GM18907 (cell line): ENCODE results near the gene ACTMAP.
"Not testable (repeated sequence)": the region's sequence is repeated elsewhere in the genome, so short reads cannot be mapped to it uniquely, and the experiment has no call there.

Source experiments
- ATAC-seq: cut with Tn5 transposase; IDR thresholded peaks from one replicate; pipeline ENCODE4 v1.9.1; 2021; ENCODE audit warnings: mild to moderate bottlenecking, moderate library complexity; ENCODE audit not compliant: unreplicated experiment

Gene ACTMAP

DNA sequence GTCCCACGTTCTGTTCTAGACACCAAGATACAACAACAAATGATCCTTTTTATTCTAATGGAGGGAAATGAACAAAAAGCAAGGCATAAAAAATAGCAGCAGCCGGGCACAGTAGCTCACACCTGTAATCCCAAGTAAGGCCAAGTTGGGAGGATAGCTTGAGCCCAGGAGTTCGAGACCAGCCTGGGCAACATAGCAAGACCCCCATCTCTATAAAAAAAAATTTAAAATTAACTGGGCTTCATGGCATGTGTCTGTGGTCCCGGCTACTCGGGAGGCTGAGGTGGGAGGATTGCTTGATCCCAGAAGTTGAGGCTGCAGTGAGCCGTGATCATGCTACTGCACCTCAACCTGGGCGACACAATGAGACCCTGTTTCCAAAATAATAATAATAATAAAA, 26.1 kb upstream of the ACTMAP start:
- no peak for ATAC-seq

- no peak for ATAC-seq
These were observed 25.4 kb upstream of the ACTMAP start for GRCh38 chr19:40775632-40776022.

GRCh38 chr19:40774916-40775631, 24.8 kb upstream of the ACTMAP start, which contains the start of gene MIA:
Gene MIA (plus strand): TSS chr19:40775521. CDS start chr19:40775543, 22 bp downstream.
- no peak for ATAC-seq

DNA sequence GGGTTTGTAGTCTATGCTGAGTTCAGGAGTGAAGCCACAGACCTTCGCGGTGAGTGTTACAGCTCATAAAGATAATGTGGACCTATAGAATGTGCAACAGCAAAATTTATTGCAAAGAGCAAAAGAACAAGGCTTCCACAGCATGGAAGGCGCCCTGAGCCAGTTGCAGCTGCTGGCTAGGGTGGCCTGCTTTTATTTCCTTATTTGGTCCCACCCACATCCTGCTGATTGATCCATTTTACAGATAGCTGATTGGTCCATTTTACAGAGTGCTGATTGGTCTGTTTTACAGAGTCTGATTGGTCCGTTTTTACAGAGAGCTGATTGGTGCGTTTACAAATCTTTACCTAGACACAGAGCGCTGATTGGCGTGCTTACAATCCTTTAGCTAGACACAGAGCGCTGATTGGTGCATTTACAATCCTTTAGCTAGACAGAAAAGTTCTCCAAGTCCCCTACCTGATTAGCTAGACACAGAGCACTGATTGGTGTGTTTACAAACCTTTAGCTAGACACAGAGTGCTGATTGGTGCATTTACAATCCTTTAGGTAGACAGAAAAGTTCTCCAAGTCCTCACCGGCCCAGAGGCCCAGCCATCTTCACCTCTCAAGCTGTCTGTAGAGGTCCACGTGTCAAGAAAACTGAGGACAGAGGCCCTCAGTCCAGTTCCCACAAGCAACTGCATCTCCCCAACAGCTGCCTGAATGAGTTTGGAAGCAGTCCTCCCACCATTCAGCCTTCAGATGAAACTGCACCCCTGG, 21.0 kb upstream of the ACTMAP start:
- ATAC-seq, result not testable (repeated sequence)

DNA sequence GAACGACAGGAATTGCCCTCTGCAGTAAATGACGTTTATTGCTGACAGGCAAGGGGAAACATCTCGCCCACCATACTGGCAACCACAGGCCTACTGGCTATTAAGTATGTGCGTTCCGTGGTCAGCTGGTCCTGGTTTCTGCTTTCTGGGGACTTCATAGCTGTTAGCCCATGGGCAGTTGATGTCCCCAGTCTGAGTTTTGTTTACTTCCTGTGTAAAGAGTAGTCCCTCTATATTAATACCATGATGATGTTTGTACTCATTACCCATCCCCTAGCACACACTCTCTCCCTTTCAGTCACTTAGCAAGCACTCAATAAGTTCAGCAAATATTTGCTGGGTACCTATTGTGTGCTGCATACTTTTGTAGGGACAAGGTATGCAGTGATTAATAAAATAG, 18.6 kb upstream of the ACTMAP start:
- ATAC-seq, result no peak

- not testable (repeated sequence) for ATAC-seq
These were observed 16.1 kb upstream of the ACTMAP start for GRCh38 chr19:40766385-40766784.

DNA sequence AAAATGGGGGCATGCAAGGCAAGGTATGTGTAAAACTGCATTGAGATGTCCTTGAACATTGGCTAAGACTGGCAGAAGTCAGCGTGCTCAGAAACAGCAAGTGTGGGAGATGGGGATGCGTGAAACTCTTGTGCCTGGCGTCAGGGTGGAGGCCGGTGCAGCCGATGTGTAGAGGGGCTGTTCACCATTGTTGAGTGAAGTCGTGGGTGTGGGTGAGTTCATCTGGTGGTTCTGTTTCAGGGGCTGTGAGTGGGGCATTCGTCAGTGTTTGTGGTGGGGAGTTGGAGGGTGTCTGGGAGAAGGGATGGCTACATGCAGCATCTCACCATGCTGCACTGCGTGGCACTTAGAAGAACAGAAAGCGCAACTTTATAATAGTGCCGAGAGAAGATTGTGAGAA, 13.7 kb upstream of the ACTMAP start:
- ATAC-seq, result no peak

DNA sequence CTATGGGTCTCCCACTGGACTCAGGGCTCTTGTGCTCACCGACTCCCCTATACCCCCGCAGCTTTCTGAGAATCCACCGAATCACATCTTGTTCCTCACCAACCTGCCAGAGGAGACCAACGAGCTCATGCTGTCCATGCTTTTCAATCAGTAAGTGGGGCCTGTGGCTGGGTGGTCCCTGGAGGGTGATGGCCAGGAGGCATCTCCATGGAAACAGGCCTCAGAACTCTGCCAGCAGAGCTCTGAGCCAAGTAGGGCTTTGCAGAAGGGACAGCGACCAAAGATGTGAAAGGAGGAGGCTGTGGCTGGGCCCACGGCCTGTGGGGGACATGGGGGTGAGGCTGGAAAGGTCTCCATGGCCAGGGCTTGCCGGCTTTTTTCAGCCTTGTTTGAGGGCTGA, 13.2 kb upstream of the ACTMAP start:
- ATAC-seq, result no peak

GRCh38 chr19:40762754-40763470, 12.6 kb upstream of the ACTMAP start:
- ATAC-seq, result no peak

GRCh38 chr19:40759352-40759751, 9.1 kb upstream of the ACTMAP start:
- ATAC-seq, result no peak

DNA sequence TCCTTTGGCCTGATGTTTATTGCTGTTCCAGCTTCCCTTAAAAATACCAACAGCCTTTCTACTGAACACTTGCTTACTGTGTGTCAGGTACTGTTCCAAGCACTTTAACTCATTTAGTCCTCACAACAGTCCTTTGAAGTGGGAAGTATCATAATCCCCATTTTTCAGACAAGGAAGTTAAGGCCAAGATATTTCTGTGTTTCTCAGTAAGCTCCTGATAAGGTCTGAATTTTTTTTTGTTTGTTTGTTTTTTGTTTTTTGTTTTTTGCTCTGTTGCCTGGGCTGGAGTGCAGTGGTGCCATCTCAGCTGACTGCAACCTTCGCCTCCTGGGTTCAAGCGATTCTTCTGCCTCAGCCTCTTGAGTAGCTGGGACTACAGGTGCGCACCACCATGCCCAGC, 8.2 kb upstream of the ACTMAP start:
- ATAC-seq, result no peak

DNA sequence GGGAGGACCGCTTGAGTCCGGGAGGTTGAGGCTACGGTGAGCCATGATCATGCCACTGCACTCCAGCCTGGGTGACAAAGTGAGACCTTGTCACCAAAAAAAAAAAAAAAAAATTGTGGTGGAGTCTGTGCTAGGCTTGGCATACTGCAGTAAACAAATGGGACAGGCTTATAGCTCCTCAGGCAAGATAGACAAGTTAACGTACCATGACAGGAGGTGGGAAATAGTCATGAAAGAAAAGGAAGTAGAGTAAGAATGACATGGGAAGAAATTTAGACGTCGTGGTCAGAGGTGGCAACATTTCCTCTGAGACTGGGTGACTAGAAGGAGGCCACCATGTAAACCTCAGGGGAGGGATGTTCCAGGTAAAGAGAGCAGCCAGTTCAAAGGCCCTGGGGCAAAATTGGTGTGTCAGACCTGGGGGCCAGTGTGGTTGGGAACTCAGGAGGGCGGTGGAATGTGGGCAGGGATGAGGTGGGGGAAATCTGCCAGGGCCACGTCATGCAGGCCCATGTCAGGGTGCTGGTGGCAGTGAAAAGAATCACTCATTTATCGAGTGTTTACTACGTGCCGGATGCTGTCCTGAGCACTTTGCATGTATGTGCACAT, 6.3 kb upstream of the ACTMAP start:
- ATAC-seq, result no peak

- ATAC-seq, result no peak
These were observed 5.5 kb upstream of the ACTMAP start for GRCh38 chr19:40755791-40756190.

- ATAC-seq, result no peak
These were observed 5.0 kb upstream of the ACTMAP start for GRCh38 chr19:40755248-40755624.

DNA sequence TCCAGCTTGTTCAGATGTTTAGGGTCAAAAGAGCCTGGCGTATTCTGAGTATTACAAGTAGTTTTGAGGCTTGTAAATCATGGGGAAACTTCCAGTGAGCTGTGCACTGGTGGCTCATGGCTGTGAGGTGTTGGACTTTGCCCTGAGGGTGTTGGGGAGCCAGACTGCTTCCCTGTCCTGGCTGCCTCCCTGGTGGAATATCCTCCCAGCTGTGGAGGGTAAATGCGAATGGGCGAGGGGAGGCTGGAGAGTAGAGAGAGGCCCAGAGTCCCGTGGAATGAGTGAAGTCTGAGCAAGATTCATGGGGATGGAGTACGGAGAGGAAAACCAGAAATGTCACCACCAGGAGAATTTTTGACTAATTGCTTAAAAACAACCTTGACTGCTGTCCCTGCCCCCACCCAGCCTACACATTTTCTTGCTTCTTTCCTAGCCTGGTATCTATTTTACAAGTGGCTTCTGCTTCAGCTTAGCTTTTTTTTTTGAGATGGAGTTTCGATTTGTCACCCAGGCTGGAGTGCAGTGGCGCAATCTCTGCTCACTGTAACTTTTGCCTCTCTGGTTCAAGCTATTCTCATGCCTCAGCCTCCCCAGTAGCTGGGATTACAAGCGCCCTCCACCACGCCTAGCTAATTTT, 4.5 kb upstream of the ACTMAP start:
- no peak for ATAC-seq

DNA sequence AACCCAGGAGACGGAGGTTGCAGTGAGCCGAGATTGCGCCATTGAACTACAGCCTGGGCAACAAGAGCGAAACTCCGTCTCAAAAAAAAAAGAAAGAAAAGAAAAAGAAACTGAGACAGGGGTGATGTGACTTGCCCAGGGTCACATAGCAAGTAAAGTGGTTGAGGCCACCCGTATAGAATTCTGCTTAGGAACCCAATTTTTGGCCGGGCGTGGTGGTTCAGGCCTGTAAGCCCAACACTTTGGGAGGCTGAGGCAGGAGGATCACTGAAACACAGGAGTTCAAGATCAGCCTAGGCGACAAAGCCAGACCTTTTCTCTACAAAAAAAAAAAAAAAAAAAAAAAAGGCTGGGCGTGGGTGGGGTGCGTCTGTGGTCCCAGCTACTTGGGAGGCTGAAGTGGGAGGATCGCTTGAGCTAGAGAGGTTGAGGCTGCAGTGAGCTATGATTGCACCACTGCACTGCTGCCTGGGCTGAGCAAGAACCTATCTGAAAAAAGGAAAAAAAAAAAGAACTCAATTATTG, 2.0 kb upstream of the ACTMAP start:
- no peak for ATAC-seq

GRCh38 chr19:40750874-40751537, 729 bp upstream of the ACTMAP start, which contains the start of gene SNRPA:
Gene SNRPA (plus strand): TSS chr19:40751203. CDS start chr19:40751409, 206 bp downstream.
- peak; percentile 69 for ATAC-seq

- ATAC-seq, result no peak
These were observed 2.7 kb downstream of the ACTMAP start for GRCh38 chr19:40747536-40747935.

GRCh38 chr19:40745402-40745780, 4.9 kb downstream of the ACTMAP start:
- no peak for ATAC-seq
